SHP77 treated with DMSO at 0.1 percent for 48 hours (cell line): ENCODE data around the gene LAMB1.
"Not testable (repeated sequence)": the region's sequence is repeated elsewhere in the genome, so short reads cannot be mapped to it uniquely, and the experiment has no call there.

Source experiments
- DNase-seq: peaks from one replicate; lab custom pipeline; 2025; lab: John Stamatoyannopoulos, UW

The LAMB1 gene

GRCh38 chr7:107917763-107918651 is 85.0 kb downstream of the LAMB1 start:
- DNase-seq, result no peak

- no peak for DNase-seq
Measured at GRCh38 chr7:107915541-107915940, 87.4 kb downstream of the LAMB1 start.

GRCh38 chr7:107914831-107915230 is 88.1 kb downstream of the LAMB1 start:
- DNase-seq, result no peak

GRCh38 chr7:107913851-107914250 is 89.1 kb downstream of the LAMB1 start:
- DNase-seq, result no peak

- no peak for DNase-seq
Measured at GRCh38 chr7:107911981-107912380, 91.0 kb downstream of the LAMB1 start.

GRCh38 chr7:107909445-107909844 is 93.5 kb downstream of the LAMB1 start:
- DNase-seq, result no peak

- no peak for DNase-seq
Measured at GRCh38 chr7:107907790-107908189, 95.2 kb downstream of the LAMB1 start.

GRCh38 chr7:107902381-107902780 is 100.6 kb downstream of the LAMB1 start:
- no peak for DNase-seq

GRCh38 chr7:107900496-107901015 is 102.4 kb downstream of the LAMB1 start:
- DNase-seq, result no peak

- DNase-seq, result no peak
Measured at GRCh38 chr7:107898997-107899594, 103.9 kb downstream of the LAMB1 start.

GRCh38 chr7:107892367-107892741 is 110.6 kb downstream of the LAMB1 start:
- DNase-seq, result not testable (repeated sequence)

GRCh38 chr7:107891636-107892366 is 111.2 kb downstream of the LAMB1 start:
- no peak for DNase-seq

- DNase-seq, result peak; percentile 67
Measured at GRCh38 chr7:107890962-107891635, 111.9 kb downstream of the LAMB1 start, which contains the start of gene DLD. Gene DLD (plus strand): TSS chr7:107891183. CDS start chr7:107891251, 68 bp downstream.

- no peak for DNase-seq
Measured at GRCh38 chr7:107890493-107890961, 112.4 kb downstream of the LAMB1 start.

- DNase-seq, result no peak
Measured at GRCh38 chr7:107889992-107890391, 113.0 kb downstream of the LAMB1 start.

GRCh38 chr7:107887827-107888226 is 115.1 kb downstream of the LAMB1 start:
- DNase-seq, result not testable (repeated sequence)

GRCh38 chr7:107884066-107884818 is 118.7 kb downstream of the LAMB1 start:
- no peak for DNase-seq

- DNase-seq, result no peak
Measured at GRCh38 chr7:107882766-107883165, 120.2 kb downstream of the LAMB1 start.

- peak; percentile 39 for DNase-seq
Measured at GRCh38 chr7:107879400-107880035, 123.4 kb downstream of the LAMB1 start.

- no peak for DNase-seq
Measured at GRCh38 chr7:107878636-107879035, 124.3 kb downstream of the LAMB1 start.
